ENCODE results near the gene LRP1-AS.
"Not testable (repeated sequence)": the region's sequence is repeated elsewhere in the genome, so short reads cannot be mapped to it uniquely, and the experiment has no call there.

The LRP1-AS gene

GRCh38 chr12:57139796-57140649 lies 7.4 kb downstream of the LRP1-AS start:
- DNase-seq (ENCODE audit: low read depth), result no peak

DNA sequence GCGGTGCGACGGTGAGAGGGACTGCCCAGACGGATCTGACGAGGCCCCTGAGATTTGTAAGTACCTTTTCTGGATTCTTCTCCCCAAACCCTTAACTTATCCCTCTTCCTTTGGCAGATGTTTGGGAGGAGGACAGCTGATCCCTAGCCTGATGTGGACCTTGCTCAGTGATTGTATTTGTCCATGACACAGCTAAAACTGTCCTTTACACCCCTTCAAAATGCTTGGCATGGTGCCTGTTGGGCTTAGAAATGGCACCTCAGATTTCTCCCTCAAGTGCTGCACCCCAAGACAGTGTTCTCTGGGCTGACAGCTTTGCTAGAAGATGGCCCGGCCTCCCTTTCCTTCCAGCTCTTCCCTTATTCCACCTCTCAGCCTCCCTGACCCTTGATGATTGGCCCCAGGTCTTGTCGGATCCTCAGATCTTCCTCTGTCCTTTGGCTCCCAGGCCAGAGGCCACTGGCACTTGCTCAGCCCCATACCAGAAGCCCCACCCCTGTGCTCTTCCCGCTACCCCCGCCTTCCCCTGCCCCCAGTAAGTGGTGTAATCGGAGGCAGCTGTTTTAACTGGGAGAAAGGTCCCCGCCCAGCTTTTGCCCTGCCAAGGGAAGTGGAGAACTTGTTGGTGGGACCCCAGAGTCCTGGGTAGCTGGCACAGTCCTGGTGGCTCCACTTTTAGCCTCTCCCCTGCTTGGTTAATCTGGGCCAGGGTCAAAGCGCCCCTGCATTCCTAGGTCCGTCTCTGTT lies 8.7 kb downstream of the LRP1-AS start:
- DNase-seq (ENCODE audit: low read depth), result no peak

DNA sequence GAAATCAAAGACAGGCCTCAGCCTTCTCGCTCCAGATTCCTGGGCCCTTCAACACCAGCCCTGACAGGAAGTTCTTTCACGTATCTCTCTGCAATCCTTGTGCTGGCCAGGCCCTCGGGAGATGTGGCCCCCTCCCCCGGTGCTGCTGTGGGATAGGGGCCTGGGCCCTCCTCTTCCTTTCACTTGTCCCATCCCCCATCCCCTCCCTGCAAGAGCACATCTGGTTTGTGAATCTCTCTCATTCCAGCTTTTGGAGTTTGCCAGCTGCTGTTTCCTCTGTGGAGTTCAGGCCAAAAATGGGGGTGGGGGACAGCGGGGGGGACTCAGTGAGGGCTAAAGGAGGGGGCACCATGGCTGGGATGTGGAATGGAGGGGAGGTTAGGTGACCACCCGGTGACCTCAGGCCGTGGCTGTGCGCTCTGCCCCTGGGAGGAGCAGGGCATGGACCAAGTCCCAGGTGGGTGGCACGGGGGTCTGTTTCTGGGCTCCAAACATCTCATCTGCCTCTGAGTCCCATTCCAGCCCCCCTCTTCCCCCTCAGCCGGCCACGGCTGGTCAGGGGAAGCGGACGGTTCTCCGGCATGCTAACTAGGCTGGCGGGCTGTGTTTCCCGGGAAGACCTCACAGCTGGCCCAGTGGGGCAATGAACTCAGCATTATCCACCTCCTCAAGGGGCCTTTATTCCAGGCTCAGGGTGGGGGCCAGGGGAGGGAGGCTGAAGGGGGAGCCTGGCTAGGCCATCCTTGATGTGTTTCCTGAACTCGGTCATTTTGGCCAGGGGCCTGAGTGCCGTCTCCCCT lies 11.7 kb downstream of the LRP1-AS start:
- DNase-seq (ENCODE audit: low read depth), result no peak

- no peak for DNase-seq (ENCODE audit: low read depth)
Observed at GRCh38 chr12:57134949-57135348, 12.5 kb downstream of the LRP1-AS start.

DNA sequence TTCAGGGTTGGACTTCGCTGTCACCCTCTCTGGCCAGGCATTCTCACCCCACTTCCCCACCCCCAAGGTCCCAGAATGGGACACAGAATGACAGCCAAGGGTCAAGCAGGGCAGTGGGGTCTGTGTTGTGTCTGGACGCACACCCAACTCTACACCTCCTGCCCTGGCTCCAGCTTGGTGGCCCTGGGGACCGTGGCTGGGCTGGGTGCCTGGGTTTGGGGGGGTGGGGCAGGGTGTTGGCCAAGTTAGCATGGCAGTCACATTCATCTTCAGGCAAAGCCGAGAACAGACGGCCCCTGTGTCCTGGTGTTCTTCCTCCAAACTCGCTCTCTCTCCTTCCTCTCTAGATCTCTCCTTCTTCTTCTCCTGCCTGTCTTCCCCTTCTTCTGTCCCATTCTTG lies 13.5 kb downstream of the LRP1-AS start:
- DNase-seq (ENCODE audit: low read depth), result no peak

GRCh38 chr12:57133013-57133569 lies 14.3 kb downstream of the LRP1-AS start:
- no peak for DNase-seq (ENCODE audit: low read depth)

DNA sequence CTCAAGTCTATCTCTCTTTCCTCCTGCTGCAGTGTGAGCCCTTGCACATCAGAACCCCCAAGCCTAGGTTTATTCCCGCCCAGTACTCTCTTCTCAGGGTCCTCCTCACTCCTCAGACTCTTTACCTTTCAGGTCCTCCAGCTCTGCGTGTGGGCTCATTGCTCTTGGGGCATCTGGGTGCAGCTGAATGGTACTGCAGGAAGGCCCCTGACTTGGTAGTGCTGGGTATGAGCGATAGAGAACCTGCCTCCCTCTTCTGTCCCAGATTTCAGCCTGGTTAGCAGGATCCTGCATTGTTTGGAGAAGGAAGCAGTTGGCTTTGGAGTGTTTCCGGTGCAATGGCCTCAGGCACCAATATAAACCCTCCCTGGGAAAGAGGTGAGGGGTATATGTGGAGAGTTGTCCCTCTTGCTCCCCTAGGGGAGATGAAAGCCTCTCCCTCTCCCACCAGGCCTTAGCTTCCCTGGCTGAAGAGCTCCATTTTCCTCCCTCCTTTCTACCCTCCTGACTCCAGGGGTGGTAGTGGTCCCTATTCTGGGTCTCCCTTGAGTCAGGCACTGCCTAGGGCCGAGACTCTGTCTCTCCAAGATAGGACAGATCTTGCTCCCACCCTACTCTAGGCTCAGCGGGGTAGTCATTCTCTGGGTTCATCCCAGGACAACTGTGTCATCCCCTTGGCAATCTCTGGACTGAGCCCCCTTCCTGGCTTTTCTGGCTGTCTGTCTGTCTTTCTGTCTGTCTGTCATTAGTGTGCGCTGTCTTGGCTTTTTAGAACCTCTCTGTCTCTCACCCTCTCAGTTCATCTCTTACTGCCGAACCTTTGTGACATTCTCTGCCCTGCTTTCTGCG lies 15.3 kb downstream of the LRP1-AS start:
- no peak for DNase-seq (ENCODE audit: low read depth)

DNA sequence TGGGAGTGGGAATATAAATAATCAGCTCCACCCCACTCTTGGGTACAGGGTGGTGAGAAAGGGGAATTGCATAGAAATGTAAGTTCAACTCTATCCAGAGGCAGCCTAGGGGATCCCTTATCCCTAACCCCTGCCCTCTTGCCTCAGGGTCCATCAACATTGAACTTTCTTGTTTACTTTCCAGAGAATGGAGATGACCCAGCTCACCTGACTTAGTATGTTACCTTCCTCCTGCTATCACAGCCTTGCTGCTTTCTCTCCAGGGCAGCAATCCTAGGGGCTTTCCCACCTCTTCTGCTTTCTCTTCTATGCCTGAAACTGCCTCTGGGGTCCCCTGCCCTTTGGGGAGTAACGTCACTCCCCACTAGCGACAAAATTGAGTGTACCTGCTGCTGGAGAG lies 16.5 kb downstream of the LRP1-AS start:
- no peak for DNase-seq (ENCODE audit: low read depth)

DNA sequence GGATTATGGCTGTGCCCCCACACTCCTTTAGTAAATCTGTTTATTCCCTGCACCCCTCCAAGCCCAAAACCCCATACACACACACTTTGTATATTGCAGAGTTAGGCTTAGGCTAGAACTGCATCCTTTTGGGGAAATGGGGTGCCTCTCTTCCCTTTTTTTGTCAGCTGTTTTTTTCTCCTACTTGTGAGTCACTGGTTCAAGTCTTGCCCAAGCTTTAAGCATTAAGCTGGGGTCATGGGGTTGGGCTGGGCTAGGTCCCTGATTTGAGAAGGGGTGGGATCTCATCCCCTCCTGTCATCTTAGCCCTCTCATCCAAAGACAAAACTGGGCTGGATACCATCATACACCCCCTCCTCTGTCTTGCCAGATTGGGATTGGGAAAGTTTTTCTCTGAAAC lies 17.5 kb downstream of the LRP1-AS start:
- no peak for DNase-seq (ENCODE audit: low read depth)

- DNase-seq (ENCODE audit: low read depth), result no peak
Observed at GRCh38 chr12:57129321-57129842, 18.0 kb downstream of the LRP1-AS start.

GRCh38 chr12:57128519-57129247 lies 18.7 kb downstream of the LRP1-AS start:
- DNase-seq (ENCODE audit: low read depth), result no peak

- DNase-seq (ENCODE audit: low read depth), result no peak
Observed at GRCh38 chr12:57127726-57128518, 19.5 kb downstream of the LRP1-AS start, which contains the start of gene LRP1. Gene LRP1 (plus strand): TSS chr12:57128483. CDS start chr12:57128965, 482 bp downstream.

DNA sequence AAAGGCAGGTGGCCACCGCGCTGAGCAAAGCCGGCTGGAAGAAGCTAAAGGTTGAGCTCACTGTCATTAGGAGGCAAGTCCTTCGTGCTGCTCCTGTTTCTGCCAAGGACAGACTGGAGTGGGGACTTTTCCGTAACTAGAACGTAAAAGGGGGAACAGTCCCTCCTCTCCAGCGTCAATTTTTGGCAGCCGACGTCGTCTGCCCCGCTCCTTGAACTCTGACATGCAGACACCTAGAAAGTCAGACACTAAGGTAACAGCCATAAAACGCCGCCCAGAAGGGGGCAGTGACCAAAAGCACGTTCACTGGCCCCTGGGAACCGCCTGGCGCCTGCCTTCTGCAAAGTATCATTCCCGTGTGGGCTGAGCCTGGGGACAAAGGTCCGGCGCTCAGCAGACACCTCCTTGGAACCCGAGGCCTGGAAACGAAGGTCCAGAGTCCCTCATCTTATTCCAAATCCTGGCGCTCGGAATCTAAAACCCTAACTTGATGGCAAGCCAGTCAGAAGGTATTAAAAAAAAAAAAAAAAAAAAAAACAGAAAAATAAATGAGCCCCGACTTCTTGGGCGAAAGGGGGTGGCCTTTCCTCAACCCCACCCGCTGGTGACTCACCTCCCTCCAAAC lies 20.2 kb downstream of the LRP1-AS start:
- no peak for DNase-seq (ENCODE audit: low read depth)

DNA sequence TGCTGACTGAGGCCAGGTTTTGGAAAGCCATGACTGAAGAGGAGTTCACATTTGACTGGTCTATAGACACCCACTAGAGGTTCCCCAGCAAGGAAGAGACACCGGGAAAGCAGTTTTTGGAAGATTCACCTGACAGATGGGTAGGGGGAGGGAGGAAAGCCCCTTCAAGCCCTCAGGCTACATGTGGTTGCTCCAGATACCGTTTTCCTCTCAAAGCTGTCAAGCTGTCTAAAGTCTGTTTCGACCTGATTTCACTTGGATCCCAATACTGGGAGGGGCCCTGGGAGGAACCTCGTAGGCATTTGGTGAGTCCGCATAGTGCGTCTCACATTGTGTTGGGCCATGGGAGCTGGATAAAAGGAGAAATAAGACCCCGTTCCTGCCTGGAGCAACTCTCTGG lies 20.9 kb downstream of the LRP1-AS start:
- DNase-seq (ENCODE audit: low read depth), result no peak

DNA sequence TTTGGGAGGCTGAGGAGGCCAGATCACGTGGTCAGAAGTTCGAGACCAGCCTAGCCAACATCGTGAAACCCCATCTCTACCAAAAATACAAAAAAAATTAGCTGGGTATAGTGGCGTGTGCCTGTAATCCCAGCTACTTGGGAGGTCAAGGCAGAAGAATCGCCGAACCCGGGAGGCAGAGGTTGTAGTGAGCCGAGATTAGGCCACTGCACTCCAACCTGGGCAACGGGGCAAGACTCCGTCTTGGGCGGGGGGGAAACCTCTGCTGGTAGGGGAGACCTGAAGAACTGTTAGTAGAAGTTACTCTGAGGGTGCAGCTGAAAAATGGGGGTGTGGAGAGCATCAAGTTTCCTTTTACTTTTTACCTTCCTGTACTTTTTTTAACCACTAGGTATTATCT lies 21.4 kb downstream of the LRP1-AS start:
- DNase-seq (ENCODE audit: low read depth), result no peak

DNA sequence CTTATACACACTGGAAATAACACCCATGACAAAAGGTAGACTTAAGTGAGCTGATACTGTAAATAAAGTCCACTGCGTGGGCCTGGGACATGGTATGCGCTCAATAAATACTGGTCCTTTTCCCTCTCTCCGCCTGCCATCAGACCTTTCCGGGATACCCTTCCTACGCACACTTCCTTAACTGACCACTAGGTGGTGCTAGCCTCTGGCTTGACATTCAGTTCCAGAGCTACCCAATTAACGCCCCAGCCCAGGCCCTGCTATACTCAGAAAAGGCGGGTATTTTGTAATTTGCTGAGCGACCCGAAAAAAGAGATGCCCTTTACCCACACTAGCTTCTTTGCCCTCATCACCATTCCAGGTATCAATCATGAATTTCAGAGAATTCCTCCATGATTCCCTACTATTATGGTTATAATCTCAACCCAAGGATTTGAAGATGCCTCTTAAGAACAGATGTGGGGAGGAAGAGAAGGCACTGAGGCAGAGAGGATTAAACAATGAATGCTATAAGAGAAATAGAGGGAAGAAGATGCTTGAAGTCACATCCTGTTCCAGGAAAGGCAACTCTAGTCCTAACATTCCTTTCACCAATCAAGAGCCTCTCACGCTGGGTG lies 23.1 kb downstream of the LRP1-AS start:
- peak; percentile 48 for DNase-seq (ENCODE audit: low read depth)

DNA sequence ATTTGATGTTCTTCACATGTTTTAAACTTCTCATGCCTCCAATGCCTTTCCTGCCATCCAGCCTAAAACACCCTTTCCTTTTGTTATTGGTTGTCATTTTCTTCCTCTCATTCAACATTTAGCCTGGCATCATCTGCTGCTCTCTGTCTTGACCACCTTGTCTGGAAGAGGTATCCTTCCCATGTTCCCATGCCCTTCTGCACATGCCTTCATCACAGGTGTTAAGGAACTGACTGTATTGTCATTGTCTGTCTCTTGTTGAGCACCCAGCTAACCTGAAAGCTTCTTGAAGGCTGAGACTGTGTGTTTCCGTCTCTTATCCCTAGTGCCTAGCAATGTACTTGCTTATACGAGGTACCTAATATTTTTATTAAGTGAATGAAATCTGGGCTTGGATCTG lies 23.6 kb downstream of the LRP1-AS start:
- no peak for DNase-seq (ENCODE audit: low read depth)

- not testable (repeated sequence) for DNase-seq (ENCODE audit: low read depth)
Observed at GRCh38 chr12:57120718-57121117, 26.7 kb downstream of the LRP1-AS start.
